ENCODE measurements around the gene ZNF586. TPM values are rescaled to one million over a fixed set of nuclear protein-coding genes. Genes with fewer than 3 reads are reported as not detected.
"Not testable (repeated sequence)": the region's sequence is repeated elsewhere in the genome, so short reads cannot be mapped to it uniquely, and the experiment has no call there.

ZNF586 gene
- total RNA-seq, 3 donors from 2014 or later (not counting 1 experiment from before 2014, with no cell fraction given): 24.0 to 33.3 (median 28.2) TPM

DNA sequence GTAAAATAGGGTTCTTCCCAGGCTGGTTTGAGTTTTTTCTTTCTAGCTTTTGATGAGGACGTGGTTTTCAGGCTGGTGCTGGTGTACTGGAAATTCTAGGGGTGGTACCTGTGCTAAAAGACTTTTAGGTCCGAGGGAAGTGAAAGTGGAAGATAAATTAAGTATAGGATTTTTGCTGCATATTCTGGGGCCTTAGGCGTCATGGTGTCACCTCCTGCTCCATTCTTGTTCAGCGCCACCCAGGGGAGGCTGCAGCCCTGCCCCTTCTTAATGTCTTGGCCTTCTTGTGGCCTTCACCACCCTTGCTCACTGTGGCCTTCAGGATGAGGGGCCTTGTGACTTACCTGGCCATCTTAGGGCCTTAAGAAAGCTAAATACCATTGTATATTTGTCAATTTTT, 32.8 kb downstream of the ZNF586 start:
- peak overlapping the region in 1 of 2 donors; percentile 51 for H3K27ac Mint-ChIP-seq
- Histone ChIP-seq H3K27ac (ENCODE audit: low read length) (no peak overlapping the region), H3K4me3 (ENCODE audit: low read length) (no peak overlapping the region)

DNA sequence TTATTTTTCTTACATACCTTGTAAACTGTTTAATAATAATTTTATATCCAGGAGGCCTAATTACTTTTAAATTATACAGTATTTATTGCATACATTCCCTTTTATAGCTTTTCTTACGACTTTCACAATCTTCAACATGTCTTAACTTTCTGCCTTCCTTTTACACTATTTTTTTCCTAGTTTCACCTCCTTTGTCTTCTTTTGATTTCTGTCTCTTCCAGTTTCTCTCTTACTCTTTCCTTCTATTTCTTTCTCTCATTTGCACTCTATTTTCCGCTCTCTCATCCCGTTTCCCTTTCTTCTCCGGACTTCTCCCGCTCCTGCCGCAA, 33.8 kb downstream of the ZNF586 start:
- H3K36me3 Mint-ChIP-seq: no peaks in the 10 kb centered on the region
- no peaks in the 10 kb centered on the region for H3K27me3 ChIP-seq (ENCODE audit: control insufficient read depth, insufficient read depth, low read length)
- H3K9me3 ChIP-seq (ENCODE audit: control insufficient read depth, insufficient read depth, low read length): no peaks in the 10 kb centered on the region
- peak overlapping the region; percentile 77 to 80 for H3K27ac Mint-ChIP-seq
- 42% methylated on average over 6 of the region's 6 CpGs for WGBS (ENCODE audit: insufficient coverage)
- H3K4me1 ChIP-seq (ENCODE audit: control insufficient read depth, insufficient read depth, low read length): peaks cover 14% of the 10 kb centered on the region
- H3K36me3 ChIP-seq (ENCODE audit: control insufficient read depth, insufficient read depth, low read length): peaks cover 11% of the 10 kb centered on the region
- intact Hi-C loops (cut with micrococcal nuclease): no loop called here
- H3K27ac ChIP-seq (ENCODE audit: low read length): no peak overlapping the region
- TF ChIP-seq, protein P1, sequence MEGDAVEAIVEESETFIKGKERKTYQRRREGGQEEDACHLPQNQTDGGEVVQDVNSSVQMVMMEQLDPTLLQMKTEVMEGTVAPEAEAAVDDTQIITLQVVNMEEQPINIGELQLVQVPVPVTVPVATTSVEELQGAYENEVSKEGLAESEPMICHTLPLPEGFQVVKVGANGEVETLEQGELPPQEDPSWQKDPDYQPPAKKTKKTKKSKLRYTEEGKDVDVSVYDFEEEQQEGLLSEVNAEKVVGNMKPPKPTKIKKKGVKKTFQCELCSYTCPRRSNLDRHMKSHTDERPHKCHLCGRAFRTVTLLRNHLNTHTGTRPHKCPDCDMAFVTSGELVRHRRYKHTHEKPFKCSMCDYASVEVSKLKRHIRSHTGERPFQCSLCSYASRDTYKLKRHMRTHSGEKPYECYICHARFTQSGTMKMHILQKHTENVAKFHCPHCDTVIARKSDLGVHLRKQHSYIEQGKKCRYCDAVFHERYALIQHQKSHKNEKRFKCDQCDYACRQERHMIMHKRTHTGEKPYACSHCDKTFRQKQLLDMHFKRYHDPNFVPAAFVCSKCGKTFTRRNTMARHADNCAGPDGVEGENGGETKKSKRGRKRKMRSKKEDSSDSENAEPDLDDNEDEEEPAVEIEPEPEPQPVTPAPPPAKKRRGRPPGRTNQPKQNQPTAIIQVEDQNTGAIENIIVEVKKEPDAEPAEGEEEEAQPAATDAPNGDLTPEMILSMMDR (IDR thresholded peaks at IDR 0.05): no peak
- H3K27me3 Mint-ChIP-seq (ENCODE audit: low read depth in 2 of 2): no peaks in the 10 kb centered on the region
- ATAC-seq (no peak), DNase-seq (no peak)
- H3K4me1 Mint-ChIP-seq: peaks cover 26 to 34% of the 10 kb centered on the region in 2 donors
- no peaks in the 10 kb centered on the region for H3K9me3 Mint-ChIP-seq
- peak overlapping the region; percentile 91 for H3K4me3 Mint-ChIP-seq
- no peak overlapping the region for H3K4me3 ChIP-seq (ENCODE audit: low read length)

More for the DNA sequence above, 32.8 kb downstream of the ZNF586 start:
- H3K27me3 ChIP-seq (ENCODE audit: control insufficient read depth, insufficient read depth, low read length): no peaks in the 10 kb centered on the region
- peaks cover 2% of the 10 kb centered on the region for H3K36me3 ChIP-seq (ENCODE audit: control insufficient read depth, insufficient read depth, low read length)
- TF ChIP-seq, protein P1 (IDR thresholded peaks at IDR 0.05): no peak
- H3K4me3 Mint-ChIP-seq: peak overlapping the region; percentile 31
- DNase-seq (no peak), ATAC-seq (no peak)
- intact Hi-C loops (cut with micrococcal nuclease): no loop called here
- H3K9me3 Mint-ChIP-seq: no peaks in the 10 kb centered on the region
- H3K4me1 Mint-ChIP-seq: peaks cover 21 to 34% of the 10 kb centered on the region in 2 donors
- H3K36me3 Mint-ChIP-seq: no peaks in the 10 kb centered on the region
- H3K9me3 ChIP-seq (ENCODE audit: control insufficient read depth, insufficient read depth, low read length): no peaks in the 10 kb centered on the region
- 58% methylated on average over 4 of the region's 4 CpGs for WGBS (ENCODE audit: insufficient coverage)
- H3K27me3 Mint-ChIP-seq (ENCODE audit: low read depth in 2 of 2): no peaks in the 10 kb centered on the region
- peaks cover 14% of the 10 kb centered on the region for H3K4me1 ChIP-seq (ENCODE audit: control insufficient read depth, insufficient read depth, low read length)

DNA sequence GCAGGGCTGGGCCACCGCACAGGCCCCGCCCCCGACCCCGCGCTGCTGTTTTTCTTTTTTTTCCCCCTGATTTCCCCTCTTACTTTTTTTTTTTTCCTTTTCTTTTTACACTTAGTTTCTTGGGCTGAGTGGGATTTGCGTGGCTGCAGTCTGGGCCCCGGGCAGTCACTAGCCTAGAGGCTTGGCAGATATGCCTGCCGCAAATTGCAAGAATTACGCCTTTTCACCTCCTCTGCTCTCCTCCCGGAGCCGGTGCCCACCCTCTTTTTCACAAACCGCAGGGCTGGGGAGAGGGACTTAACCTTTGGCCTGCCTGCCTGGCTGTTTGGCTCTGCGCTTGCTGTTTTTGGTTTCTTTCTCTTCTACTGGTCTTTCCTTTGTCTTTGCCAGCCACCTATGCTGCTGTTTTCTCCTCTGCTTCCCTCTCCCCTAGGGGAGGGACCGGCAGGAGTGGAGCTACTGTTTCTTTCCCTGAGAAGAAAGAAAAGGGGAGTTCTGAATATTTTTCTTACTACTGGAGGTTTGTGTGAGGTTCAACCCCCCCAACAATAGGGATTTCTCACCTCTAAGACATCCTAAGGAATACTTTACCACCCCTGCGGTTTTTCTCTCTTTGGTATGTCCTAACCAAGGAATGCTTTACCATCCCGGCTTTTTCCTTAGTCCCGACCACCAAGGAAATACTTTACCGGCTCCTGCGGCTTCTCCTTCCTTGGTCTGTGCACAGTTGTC, 34.3 kb downstream of the ZNF586 start:
- Mint-ChIP-seq H3K4me1 (peaks cover 26 to 31% of the 10 kb centered on the region in 2 donors), H3K4me3 (peak overlapping the region; percentile 91), H3K9me3 (no peaks in the 10 kb centered on the region), H3K27me3 (ENCODE audit: low read depth in 2 of 2) (no peaks in the 10 kb centered on the region), H3K36me3 (no peaks in the 10 kb centered on the region), H3K27ac (peak overlapping the region; percentile 77 to 80)
- H3K27ac ChIP-seq (ENCODE audit: low read length): no peak overlapping the region
- WGBS (ENCODE audit: insufficient coverage): 35% methylated on average over 18 of the region's 19 CpGs
- H3K4me1 ChIP-seq (ENCODE audit: control insufficient read depth, insufficient read depth, low read length): peaks cover 14% of the 10 kb centered on the region
- intact Hi-C loops (cut with micrococcal nuclease): no loop called here
- no peaks in the 10 kb centered on the region for H3K27me3 ChIP-seq (ENCODE audit: control insufficient read depth, insufficient read depth, low read length)
- no peaks in the 10 kb centered on the region for H3K9me3 ChIP-seq (ENCODE audit: control insufficient read depth, insufficient read depth, low read length)
- H3K36me3 ChIP-seq (ENCODE audit: control insufficient read depth, insufficient read depth, low read length): peaks cover 15% of the 10 kb centered on the region
- H3K4me3 ChIP-seq (ENCODE audit: low read length): no peak overlapping the region
- TF ChIP-seq, protein P1 (IDR thresholded peaks at IDR 0.05): no peak
- peak in 2 of 3 donors; percentile 24 to 37 for ATAC-seq
- DNase-seq: peak in 1 of 2 donors; percentile 23

DNA sequence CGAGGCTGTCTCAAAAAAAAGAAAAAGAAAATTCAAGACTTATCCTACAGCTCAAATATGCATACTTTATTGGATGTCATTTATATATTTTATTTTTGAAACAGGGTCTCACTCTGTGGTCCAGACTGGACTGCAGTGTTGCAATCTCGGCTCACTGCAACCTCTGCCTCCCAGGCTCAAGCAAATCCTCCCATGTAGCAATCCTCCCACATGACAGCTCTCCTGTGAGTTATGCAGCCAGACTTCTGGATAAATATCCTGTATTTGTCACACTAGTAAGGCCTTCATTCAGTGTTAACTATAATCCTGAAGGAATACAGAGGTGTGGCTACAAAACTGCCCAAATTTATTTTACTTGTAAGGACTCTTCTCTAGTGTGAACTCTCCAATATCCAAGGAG, 38.1 kb downstream of the ZNF586 start:
- peaks cover 24% of the 10 kb centered on the region for H3K36me3 ChIP-seq (ENCODE audit: control insufficient read depth, insufficient read depth, low read length)
- Mint-ChIP-seq H3K9me3 (no peaks in the 10 kb centered on the region), H3K27ac (no peak overlapping the region), H3K36me3 (peaks cover 7% of the 10 kb centered on the region), H3K4me3 (no peak overlapping the region), H3K4me1 (peaks cover 12 to 18% of the 10 kb centered on the region in 2 donors), H3K27me3 (ENCODE audit: low read depth in 2 of 2) (no peaks in the 10 kb centered on the region)
- DNase-seq (no peak), ATAC-seq (no peak)
- H3K27ac ChIP-seq (ENCODE audit: low read length): no peak overlapping the region
- H3K4me3 ChIP-seq (ENCODE audit: low read length): no peak overlapping the region
- 89% methylated on average over 1 of the region's 2 CpGs for WGBS (ENCODE audit: insufficient coverage)
- peaks cover 16% of the 10 kb centered on the region for H3K4me1 ChIP-seq (ENCODE audit: control insufficient read depth, insufficient read depth, low read length)
- TF ChIP-seq, protein P1 (IDR thresholded peaks at IDR 0.05): no peak
- H3K9me3 ChIP-seq (ENCODE audit: control insufficient read depth, insufficient read depth, low read length): no peaks in the 10 kb centered on the region
- intact Hi-C loops (cut with micrococcal nuclease): no loop called here
- H3K27me3 ChIP-seq (ENCODE audit: control insufficient read depth, insufficient read depth, low read length): no peaks in the 10 kb centered on the region

DNA sequence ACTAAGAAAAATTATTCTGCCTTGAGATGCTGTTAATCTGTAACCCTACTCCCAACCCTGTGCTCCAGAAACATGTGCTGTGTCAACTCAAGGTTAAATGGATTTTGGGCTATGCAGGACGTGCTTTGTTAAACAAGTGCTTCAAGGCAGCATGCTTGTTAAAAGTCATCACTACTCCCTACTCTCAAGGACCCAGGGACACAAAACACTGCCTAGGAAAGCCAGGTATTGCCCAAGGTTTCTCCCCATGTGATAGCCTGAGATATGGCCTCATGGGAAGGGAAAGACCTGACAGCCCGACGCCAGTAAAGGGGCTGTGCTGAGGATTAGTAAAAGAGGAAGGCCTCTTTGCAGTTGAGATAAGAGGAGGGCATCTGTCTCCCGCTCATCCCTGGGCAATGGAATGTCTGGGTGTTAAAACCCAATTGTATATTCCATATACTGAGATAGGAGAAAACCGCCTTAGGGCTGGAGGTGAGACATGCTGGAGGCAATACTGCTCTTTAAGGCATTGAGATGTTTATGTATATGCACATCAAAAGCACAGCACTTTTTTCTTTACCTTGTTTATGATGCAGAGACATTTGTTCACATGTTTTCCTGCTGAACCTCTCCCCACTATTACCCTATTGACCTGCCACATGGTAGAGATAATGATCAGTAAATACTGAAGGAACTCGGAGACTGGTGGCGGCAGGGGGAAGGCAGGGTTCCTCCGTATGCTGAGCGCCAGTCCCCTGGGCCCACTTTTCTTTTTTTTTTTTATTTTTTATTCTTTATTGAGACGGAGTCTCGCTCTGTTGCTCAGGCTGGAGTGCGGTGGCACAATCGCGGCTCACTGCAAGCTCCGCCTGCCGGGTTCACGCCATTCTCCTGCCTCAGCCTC, 41.2 kb downstream of the ZNF586 start:
- DNase-seq; H3K9me3 Mint-ChIP-seq; H3K27me3 ChIP-seq (ENCODE audit: control insufficient read depth, insufficient read depth, low read length); H3K27me3 Mint-ChIP-seq (ENCODE audit: low read depth in 2 of 2); ATAC-seq; H3K27ac Mint-ChIP-seq; H3K4me3 ChIP-seq (ENCODE audit: low read length); H3K9me3 ChIP-seq (ENCODE audit: control insufficient read depth, insufficient read depth, low read length); H3K36me3 Mint-ChIP-seq; H3K27ac ChIP-seq (ENCODE audit: low read length); H3K4me3 Mint-ChIP-seq: not testable (repeated sequence)
- Histone ChIP-seq H3K4me1 (ENCODE audit: control insufficient read depth, insufficient read depth, low read length) (peaks cover 23% of the 10 kb centered on the region), H3K36me3 (ENCODE audit: control insufficient read depth, insufficient read depth, low read length) (peaks cover 23% of the 10 kb centered on the region)
- intact Hi-C loops (cut with micrococcal nuclease): loop anchor here (5.0 kb wide), 1 partner anchor 128 kb away; the partner anchor contains the start of gene ZNF551
- 98% methylated on average over 15 of the region's 17 CpGs for WGBS (ENCODE audit: insufficient coverage)
- H3K4me1 Mint-ChIP-seq: peaks cover 20 to 24% of the 10 kb centered on the region in 2 donors
